Activated CD8-positive, alpha-beta memory T cell treated with anti-CD3 and anti-CD28 coated beads, Interleukin-2, amount 50 U/mL, for 24 hours (primary cell): ENCODE measurements around the gene YEATS2.

Experiments used
- DNase-seq: peaks from one replicate; pipeline ENCODE4 v3.0.0-alpha.2; 2020; ENCODE audit errors: extremely low read depth

The YEATS2 gene

GRCh38 chr3:183812761-183813445 is 115.3 kb downstream of the YEATS2 start:
- DNase-seq = no peak

- no peak for DNase-seq
These were observed 116.6 kb downstream of the YEATS2 start for GRCh38 chr3:183814240-183814639.

- no peak for DNase-seq
These were observed 118.0 kb downstream of the YEATS2 start for GRCh38 chr3:183815563-183815940.

- no peak for DNase-seq
These were observed 118.4 kb downstream of the YEATS2 start for GRCh38 chr3:183815951-183816475.

GRCh38 chr3:183816681-183817510 is 119.3 kb downstream of the YEATS2 start:
- DNase-seq = no peak

- no peak for DNase-seq
These were observed 120.0 kb downstream of the YEATS2 start for GRCh38 chr3:183817639-183818038.

- no peak for DNase-seq
These were observed 120.5 kb downstream of the YEATS2 start for GRCh38 chr3:183818041-183818620.

GRCh38 chr3:183818706-183819624 is 121.4 kb downstream of the YEATS2 start:
- DNase-seq = no peak

DNA sequence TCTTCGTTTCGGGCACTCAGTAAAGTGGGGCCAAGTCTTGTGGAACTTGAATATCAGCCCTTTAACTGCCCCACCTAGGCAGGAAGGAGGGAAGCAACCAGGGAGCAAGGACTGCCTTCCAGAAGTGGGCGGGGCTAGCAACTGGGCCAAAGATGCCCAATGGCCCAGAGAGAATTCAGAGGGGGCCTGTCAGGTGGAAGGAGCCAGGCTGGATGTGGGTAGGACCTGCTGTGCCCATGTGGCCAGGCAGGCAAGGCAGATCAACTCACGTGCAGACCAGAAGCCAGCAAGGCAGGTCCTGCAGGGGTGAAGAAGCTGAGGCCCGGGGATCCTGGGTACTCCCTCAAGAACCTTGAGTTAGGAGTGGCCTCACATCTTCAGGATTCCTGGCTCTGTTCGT is 122.2 kb downstream of the YEATS2 start:
- DNase-seq = no peak

DNA sequence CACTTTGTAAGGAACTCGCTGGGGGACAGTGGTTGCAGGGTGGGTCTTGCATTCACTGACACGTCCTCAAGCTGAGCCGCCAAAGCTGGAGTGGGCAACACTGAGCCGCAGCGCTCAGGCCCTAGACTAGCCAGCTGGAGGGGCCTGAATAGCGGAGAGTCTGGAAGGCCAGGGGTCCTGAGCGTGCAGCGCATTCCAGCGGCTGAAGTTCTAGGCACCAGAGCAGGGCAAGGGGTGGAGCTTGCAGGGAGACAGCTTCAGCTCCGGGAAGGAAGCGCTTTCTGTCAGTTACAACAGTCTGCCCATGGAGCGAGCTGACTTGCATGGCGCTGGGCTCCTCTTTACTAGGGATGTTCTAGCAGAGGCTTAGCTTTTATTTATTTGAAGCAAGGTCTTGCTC is 125.0 kb downstream of the YEATS2 start:
- no peak for DNase-seq

DNA sequence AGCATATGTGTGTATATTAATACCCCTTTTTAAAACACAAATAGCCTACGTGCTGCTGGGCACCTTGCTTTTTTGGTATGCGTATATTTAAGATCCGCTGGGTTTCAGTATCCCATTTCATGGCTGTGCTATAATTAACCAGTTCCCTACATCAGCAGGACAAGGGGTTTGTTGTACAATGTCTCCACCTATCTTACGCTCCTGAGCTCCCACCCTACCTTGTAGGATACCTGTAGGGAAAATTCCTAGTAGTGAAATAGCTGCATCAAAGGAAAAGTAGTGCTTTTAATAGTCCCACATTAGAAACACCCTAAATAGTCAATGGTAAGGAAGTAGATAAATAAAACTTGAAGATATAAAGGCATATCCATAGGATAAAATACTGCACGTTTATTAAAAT is 126.4 kb downstream of the YEATS2 start:
- no peak for DNase-seq

DNA sequence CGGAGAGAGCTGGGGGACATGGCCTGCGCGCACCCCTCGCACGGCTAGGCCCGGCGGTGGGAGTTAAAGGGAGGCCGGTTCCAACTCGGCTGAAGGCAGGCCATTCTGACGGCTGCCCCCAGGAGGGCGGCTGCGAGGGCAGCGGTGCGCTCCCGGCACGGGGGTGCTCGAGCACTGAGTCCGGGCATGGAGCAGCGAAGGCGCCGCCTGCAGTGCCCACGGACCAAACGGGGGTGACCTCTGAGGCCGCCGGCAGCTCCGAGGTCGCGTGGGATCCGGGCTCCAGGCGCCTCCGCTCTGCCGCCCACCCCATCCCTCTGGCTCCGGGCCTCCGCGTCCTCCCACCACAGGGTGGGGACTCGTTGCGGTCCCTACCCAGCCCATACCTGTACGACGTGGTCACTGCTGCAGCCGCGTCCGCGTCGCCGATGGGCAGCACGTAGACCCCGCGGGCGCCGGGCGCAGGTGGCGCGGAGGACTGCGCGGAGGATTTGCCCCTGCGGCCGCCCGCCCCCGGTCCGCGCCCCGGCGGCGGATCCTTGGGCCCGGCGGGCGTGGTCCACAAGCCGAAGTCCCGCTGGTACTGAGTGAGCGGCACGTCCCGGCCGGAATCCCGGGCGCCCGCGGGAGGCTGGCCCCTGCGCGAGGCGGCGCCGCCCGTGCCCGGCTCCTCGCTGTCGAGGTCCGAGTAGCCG is 127.3 kb downstream of the YEATS2 start:
- no peak for DNase-seq

GRCh38 chr3:183825456-183826161 is 128.0 kb downstream of the YEATS2 start, which contains the start of gene MAP6D1:
MAP6D1 (minus strand) TSS chr3:183825577; CDS start chr3:183825547, 30 bp downstream.
- DNase-seq = no peak

- DNase-seq = no peak
These were observed 129.1 kb downstream of the YEATS2 start for GRCh38 chr3:183826448-183827250.

- DNase-seq = no peak
These were observed 130.4 kb downstream of the YEATS2 start for GRCh38 chr3:183827809-183828537.

DNA sequence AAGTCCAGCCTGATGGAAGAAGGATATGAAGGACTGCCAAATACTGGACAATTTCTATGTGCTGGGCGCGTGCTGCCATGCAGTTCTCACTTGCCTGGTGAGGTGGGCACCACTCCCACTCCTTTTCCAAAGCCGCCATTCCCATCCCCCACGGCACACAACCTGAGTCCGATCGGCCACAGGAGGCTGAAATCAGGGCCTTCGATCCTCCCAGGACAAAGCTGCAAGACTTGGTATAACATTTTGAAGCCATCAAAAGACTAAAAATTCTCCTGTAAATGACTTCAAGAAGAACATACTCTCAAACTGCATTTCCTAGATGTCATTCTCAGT is 130.9 kb downstream of the YEATS2 start:
- no peak for DNase-seq

DNA sequence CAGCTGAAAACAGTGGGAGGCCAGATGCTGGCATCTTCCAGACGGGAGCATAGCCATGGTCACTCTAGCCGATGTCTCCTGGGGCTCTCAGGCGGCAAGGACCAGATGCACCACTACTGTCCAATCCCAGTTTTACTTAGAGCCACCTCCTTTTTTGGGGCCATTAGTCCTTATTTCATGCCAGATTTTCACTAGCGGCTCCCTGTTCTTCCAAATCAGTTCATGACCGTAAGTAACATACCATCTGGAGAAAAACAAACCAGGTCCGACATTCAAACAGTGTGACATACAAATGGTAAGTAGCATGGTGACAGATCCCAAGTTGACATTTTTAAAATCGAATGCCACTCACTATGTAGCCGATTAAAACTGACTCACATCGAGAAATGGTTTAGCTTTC is 131.9 kb downstream of the YEATS2 start:
- DNase-seq = no peak

DNA sequence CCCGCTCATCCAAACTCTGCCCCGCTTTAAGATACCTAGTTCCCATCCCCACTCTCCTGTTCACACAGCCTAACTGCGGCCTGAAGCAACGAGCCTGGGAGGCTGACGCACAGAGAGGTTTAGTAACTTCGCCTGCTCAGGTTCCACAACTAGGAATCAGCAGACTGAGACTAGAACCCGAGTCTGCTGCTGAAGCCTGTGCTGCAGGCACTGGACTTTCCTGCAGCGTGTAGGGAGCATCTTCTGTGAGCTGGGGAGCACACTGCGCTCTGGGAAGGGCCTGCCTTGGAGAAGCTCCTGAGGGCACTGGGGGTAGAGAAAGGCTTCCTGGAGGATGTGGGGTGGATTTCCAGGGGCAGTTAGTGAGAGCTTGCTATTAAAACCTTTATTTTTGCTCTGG is 132.6 kb downstream of the YEATS2 start:
- DNase-seq = no peak

GRCh38 chr3:183833516-183833915 is 135.9 kb downstream of the YEATS2 start:
- DNase-seq = no peak
